C4-2B (cell line): ENCODE data around the gene IQCK.

Experiments used
- H3K27ac ChIP-seq: fragments of 450-650 bp; 2 replicates; pipeline ENCODE4 v1.5.1; 2017
- CTCF ChIP-seq: fragments of 450-650 bp; conservative IDR thresholded peaks from 2 replicates; pipeline ENCODE4 v1.5.1; 2017; ENCODE audit warnings: mild to moderate bottlenecking
- ZFX ChIP-seq: fragments of 450-650 bp; IDR thresholded peaks from 2 replicates; pipeline ENCODE4 v1.6.1; 2017

Gene IQCK

GRCh38 chr16:19746561-19746960 lies 28.5 kb downstream of the IQCK start:
- no peak for TF ChIP-seq ZFX
- no peak overlapping the region for H3K27ac ChIP-seq

GRCh38 chr16:19748389-19749168 lies 30.5 kb downstream of the IQCK start:
- no peak for TF ChIP-seq ZFX
- no peak for TF ChIP-seq CTCF
- H3K27ac ChIP-seq: no peak overlapping the region

GRCh38 chr16:19749571-19750080 lies 31.6 kb downstream of the IQCK start:
- TF ChIP-seq ZFX (no peak), CTCF (no peak)
- no peak overlapping the region for H3K27ac ChIP-seq

GRCh38 chr16:19751478-19752385 lies 33.7 kb downstream of the IQCK start:
- no peak overlapping the region for H3K27ac ChIP-seq
- TF ChIP-seq CTCF (no peak), ZFX (no peak)

GRCh38 chr16:19753815-19754643 lies 36.0 kb downstream of the IQCK start:
- TF ChIP-seq ZFX (no peak), CTCF (no peak)
- H3K27ac ChIP-seq: 0 out of 2 replicates have a peak overlapping the region, but pooled peaks have one; percentile 17

- H3K27ac ChIP-seq: no peak overlapping the region
These were observed 36.6 kb downstream of the IQCK start for GRCh38 chr16:19754644-19755036.

More at GRCh38 chr16:19754644-19755036, 36.6 kb downstream of the IQCK start:
- TF ChIP-seq CTCF: no peak
- no peak for TF ChIP-seq ZFX
